Keratinocyte (primary cell): Measurements from ENCODE around the gene SNX2.

Source experiments
- CTCF ChIP-seq, 3 experiments: IDR thresholded peaks in 1 of 3; conservative IDR thresholded peaks in 1 of 3; optimal IDR thresholded peaks in 1 of 3; 2 replicates in 2 of 3; 3 replicates in 1 of 3; pipeline versions ENCODE3 to v1.5.1; 2011; ENCODE audit warnings: low read length in 3 of 3, mild to moderate bottlenecking in 3 of 3, moderate library complexity in 2 of 3, control low read depth in 1 of 3, inconsistent platforms in 1 of 3; ENCODE audit not compliant: insufficient read depth in 2 of 3; ENCODE audit errors: extremely low read depth in 1 of 3
- EZH2 ChIP-seq: IDR thresholded peaks from one replicate; pipeline ENCODE4 v1.6.1; 2012; ENCODE audit warnings: inconsistent platforms, mild to moderate bottlenecking, low read length, moderate library complexity

- TF ChIP-seq CTCF (optimal IDR thresholded peaks at IDR 0.05 in 1 of 3, IDR thresholded peaks at IDR 0.05 in 1 of 3, conservative IDR thresholded peaks at IDR 0.05 in 1 of 3; ENCODE audit: extremely low read depth in 1 of 3, insufficient read depth in 2 of 3, low read length in 3 of 3) (no peak), EZH2 (no peak)
These were observed 31.6 kb upstream of the SNX2 start for GRCh38 chr5:122743261-122743660.
